ENCODE measurements around the gene MESD.

The MESD gene

DNA sequence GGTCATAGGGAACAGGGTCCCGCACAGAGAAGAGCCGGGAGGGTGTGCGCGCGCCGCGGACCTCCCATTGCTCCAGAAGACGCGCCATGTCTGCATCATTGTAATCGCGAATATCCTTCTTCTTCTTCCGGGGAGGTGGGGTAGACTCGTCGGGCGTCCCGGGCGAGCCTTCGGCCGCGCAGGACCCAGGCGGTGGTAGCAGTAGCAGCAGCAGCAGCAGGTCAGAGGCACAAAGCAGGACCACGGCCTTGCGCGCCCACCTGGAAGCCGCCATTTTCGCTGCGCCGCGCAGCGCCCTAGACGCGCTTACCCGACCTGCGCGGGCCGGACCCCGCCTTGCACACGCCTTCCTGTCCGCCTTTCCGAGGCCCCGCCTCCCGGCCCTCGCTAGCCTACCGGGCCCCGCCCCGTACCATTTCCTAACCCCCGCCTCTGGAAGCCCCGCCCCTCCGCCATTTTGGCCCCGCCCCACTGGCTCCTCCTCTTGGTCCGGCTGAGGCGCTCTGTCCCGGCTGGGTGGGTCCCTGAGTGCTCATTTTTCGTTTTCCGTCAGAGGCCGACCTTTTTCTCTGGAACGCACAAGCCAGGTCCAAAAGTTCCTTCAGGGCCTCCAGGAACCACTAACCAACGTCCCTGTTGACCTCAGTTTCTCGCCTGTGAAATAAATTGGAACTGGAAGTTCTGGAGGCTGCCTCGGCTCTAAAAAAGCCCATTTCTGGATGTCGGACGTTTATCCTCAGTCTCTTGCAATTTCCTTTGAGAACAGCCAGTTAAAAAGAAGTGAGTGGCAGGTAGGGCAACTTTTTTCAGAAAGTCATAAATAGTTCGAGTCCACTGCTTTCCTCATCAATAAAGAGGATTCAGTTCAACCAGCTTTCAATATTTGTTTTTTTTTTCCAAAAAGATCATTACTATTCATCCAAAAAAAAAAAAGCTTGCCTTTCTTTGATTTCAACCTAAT is at the start of gene MESD:
TSS of gene MESD (minus strand) at position 302 of the 961 bp plus-strand sequence. CDS start at position 274, 28 bp downstream.
- DNase-seq (ENCODE audit: insufficient read length, low spot score) (peak; percentile 86), FAIRE-seq (peak; percentile 90)

- DNase-seq (ENCODE audit: insufficient read length, low spot score) = no peak
- no peak for FAIRE-seq
These were observed 49.5 kb upstream of the MESD start for GRCh38 chr15:81038975-81039607.

DNA sequence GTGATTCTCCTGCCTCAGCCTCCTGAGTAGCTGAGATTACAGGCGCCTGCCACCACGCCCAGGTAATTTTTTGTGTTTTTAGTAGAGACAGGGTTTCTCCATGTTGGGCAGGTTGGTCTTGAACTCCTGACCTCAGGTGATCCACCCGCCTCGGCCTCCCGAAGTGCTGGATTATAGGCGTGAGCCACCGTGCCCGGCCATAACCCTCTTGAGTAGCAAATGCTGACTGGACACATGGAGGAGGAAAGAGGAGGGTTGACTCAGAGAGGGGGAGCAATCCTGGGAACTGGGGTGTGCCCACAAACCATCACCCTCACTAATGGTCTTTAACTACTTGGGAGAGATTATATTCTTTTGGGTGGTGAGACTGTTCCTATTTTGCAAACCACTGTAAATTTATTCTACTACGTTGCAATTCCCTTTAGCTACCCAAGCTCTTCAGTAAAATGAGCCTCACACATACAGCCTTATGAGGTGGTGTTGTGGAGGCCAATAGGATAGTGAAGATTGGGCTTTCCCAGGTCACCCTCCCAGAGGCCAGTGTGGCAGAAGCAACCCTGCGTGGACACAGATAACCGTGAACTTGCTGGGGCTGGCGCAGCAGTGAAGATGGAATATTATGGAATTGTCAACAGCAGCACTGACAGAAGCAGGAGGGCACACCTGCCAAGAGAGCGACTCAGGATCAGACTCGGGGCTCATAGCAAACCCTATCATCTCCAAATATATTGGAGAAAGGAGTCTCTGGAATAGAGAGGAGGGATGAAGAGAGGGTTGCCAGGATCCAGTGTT is 48.5 kb upstream of the MESD start:
- FAIRE-seq (no peak), DNase-seq (ENCODE audit: insufficient read length, low spot score) (no peak)

DNA sequence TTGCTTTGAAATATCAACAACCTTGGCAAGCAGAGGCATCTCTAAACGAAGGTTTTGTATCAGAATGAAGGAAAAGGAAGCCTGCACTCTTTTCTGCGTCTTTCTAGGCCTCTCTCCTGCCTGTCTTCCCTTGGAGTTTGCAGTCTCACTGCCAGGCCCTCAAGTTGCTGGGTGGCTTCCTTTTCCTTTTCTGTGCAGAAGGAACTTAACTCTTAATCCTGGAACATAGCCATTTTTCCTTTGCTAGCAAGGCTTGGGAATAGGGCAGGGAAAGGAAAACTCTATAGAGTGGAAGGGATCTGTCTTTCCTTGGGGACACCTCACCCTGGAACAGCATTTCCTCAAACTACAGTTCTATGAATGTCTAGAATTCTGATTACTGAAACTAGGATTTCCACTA is 43.9 kb upstream of the MESD start:
- no peak for FAIRE-seq
- DNase-seq (ENCODE audit: insufficient read length, low spot score) = no peak

GRCh38 chr15:81032818-81033217 is 43.2 kb upstream of the MESD start:
- no peak for FAIRE-seq

GRCh38 chr15:81032355-81032754 is 42.7 kb upstream of the MESD start:
- FAIRE-seq (no peak), DNase-seq (ENCODE audit: insufficient read length, low spot score) (no peak)

More at GRCh38 chr15:81032818-81033217, 43.2 kb upstream of the MESD start:
- DNase-seq (ENCODE audit: insufficient read length, low spot score) = no peak

- FAIRE-seq = no peak
- DNase-seq (ENCODE audit: insufficient read length, low spot score) = no peak
These were observed 41.6 kb upstream of the MESD start for GRCh38 chr15:81031203-81031602.

DNA sequence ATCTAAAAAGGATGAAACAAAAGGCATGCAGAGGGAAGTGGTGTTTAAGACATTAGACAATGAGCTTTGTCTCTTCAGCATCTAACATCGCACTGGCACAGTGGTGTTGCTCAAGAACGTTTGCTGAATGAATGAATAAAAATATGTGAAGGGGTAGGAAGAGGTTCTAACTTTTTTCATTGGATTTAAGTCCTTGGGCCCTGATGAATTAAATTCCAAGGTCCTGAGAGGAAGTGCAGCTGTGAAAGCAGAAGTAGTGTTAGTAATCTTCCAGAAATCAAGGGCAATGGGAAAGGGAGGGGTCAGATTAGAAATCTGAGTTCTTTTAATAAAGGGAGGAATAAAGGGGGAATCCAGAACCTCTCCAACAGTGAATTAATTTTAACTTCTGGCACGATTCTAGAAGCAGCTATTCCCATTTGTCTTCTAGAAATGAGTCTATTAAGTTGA is 40.7 kb upstream of the MESD start:
- DNase-seq (ENCODE audit: insufficient read length, low spot score) (no peak), FAIRE-seq (no peak)

- no peak for FAIRE-seq
- DNase-seq (ENCODE audit: insufficient read length, low spot score) = no peak
These were observed 40.0 kb upstream of the MESD start for GRCh38 chr15:81029414-81030300.

GRCh38 chr15:81026836-81027599 is 37.4 kb upstream of the MESD start:
- FAIRE-seq = no peak
- no peak for DNase-seq (ENCODE audit: insufficient read length, low spot score)

GRCh38 chr15:81025721-81026370 is 36.2 kb upstream of the MESD start:
- no peak for FAIRE-seq
- DNase-seq (ENCODE audit: insufficient read length, low spot score) = no peak

GRCh38 chr15:81024936-81025335 is 35.3 kb upstream of the MESD start:
- DNase-seq (ENCODE audit: insufficient read length, low spot score) (no peak), FAIRE-seq (no peak)

GRCh38 chr15:81024265-81024872 is 34.8 kb upstream of the MESD start:
- FAIRE-seq (peak; percentile 49), DNase-seq (ENCODE audit: insufficient read length, low spot score) (no peak)

- FAIRE-seq = peak; percentile 96
- DNase-seq (ENCODE audit: insufficient read length, low spot score) = peak; percentile 35
These were observed 34.1 kb upstream of the MESD start for GRCh38 chr15:81023483-81024264.

DNA sequence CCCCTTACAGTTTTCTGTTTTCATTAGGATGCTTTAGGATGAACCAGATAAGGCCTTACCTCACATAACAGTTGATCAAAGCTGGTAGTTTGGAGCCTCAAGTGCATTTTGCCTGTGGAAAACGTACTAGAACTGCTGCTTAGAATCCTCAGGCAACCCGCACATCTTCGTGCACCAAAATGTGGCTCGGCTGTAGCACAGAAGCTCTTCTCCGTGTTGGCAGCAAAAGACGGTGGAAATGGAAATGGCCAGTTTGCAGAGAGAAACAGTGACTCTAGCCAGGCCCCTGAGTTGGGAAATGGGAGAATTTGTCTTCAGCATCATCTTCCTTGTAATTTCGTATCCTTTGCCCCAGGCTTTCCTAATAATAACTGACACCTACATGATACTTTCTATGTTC is 31.7 kb upstream of the MESD start:
- DNase-seq (ENCODE audit: insufficient read length, low spot score) (no peak), FAIRE-seq (no peak)

GRCh38 chr15:81018197-81018596 is 28.6 kb upstream of the MESD start:
- DNase-seq (ENCODE audit: insufficient read length, low spot score) (no peak), FAIRE-seq (no peak)

DNA sequence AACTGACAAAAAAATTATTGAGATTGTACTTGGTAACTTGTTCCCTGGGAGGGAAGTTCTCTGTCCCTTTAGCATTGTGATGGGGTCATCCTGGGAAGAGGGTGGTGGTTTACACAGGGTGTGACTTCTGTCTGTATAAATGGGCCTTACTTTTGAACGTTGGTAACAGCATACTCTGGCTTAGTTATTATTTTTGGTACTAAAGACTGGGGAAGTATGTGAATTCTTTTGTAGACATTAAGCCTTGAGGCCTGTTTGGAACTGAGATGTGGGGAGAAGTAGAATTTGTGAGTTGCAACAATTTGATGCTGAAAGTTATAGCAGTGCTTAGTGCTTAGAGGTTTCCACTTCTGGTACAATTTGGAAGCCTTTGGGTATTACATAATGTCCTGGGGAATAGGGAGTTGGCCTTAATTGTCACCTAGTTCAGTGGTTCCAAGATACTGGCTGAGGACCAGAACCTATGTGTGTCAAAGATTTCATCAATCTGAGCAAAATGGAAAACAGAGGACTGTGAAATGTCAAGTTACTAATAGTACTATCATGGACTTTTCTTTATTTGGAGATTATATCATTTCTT is 27.0 kb upstream of the MESD start:
- FAIRE-seq (no peak), DNase-seq (ENCODE audit: insufficient read length, low spot score) (no peak)
